NCI-H187 treated with DMSO at 0.1 percent for 48 hours (cell line): ENCODE measurements around the gene CPNE7.

Experiments
- DNase-seq: peaks from one replicate; lab custom pipeline; 2025; lab: John Stamatoyannopoulos, UW

The CPNE7 gene

GRCh38 chr16:89605186-89605970 is 29.8 kb downstream of the CPNE7 start:
- DNase-seq, result no peak

- no peak for DNase-seq
These were observed 30.4 kb downstream of the CPNE7 start for GRCh38 chr16:89606006-89606405.

- DNase-seq, result no peak
These were observed 31.9 kb downstream of the CPNE7 start for GRCh38 chr16:89607453-89607852.

- DNase-seq, result no peak
These were observed 32.6 kb downstream of the CPNE7 start for GRCh38 chr16:89607937-89608740.

GRCh38 chr16:89610108-89610453 is 34.5 kb downstream of the CPNE7 start:
- no peak for DNase-seq

GRCh38 chr16:89612415-89613166 is 37.0 kb downstream of the CPNE7 start:
- DNase-seq, result no peak

GRCh38 chr16:89613231-89613953 is 37.8 kb downstream of the CPNE7 start, which contains the start of gene DPEP1:
Gene DPEP1, plus strand, starts transcription at chr16:89613642. Its CDS starts 16,769 bp downstream, at chr16:89630411.
- DNase-seq, result no peak

GRCh38 chr16:89613954-89614459 is 38.4 kb downstream of the CPNE7 start:
- DNase-seq, result no peak

GRCh38 chr16:89615176-89615575 is 39.6 kb downstream of the CPNE7 start:
- no peak for DNase-seq

- DNase-seq, result no peak
These were observed 40.1 kb downstream of the CPNE7 start for GRCh38 chr16:89615596-89616090.

- no peak for DNase-seq
These were observed 41.1 kb downstream of the CPNE7 start for GRCh38 chr16:89616623-89617022.

GRCh38 chr16:89617036-89617435 is 41.5 kb downstream of the CPNE7 start:
- no peak for DNase-seq

- no peak for DNase-seq
These were observed 42.8 kb downstream of the CPNE7 start for GRCh38 chr16:89618109-89618998.

- DNase-seq, result no peak
These were observed 44.3 kb downstream of the CPNE7 start for GRCh38 chr16:89619840-89620239.

GRCh38 chr16:89620406-89620841 is 44.9 kb downstream of the CPNE7 start:
- DNase-seq, result no peak

GRCh38 chr16:89621136-89621697 is 45.7 kb downstream of the CPNE7 start:
- no peak for DNase-seq

GRCh38 chr16:89621698-89622409 is 46.3 kb downstream of the CPNE7 start:
- DNase-seq, result no peak

GRCh38 chr16:89623511-89624261 is 48.1 kb downstream of the CPNE7 start:
- no peak for DNase-seq
